HG02588 (cell line): ENCODE results near the gene GAD2.

ENCODE experiments used
- ATAC-seq: cut with Tn5 transposase; IDR thresholded peaks from one replicate; pipeline ENCODE4 v1.9.1; 2021; ENCODE audit warnings: mild to moderate bottlenecking, moderate library complexity; ENCODE audit not compliant: unreplicated experiment

Gene GAD2

DNA sequence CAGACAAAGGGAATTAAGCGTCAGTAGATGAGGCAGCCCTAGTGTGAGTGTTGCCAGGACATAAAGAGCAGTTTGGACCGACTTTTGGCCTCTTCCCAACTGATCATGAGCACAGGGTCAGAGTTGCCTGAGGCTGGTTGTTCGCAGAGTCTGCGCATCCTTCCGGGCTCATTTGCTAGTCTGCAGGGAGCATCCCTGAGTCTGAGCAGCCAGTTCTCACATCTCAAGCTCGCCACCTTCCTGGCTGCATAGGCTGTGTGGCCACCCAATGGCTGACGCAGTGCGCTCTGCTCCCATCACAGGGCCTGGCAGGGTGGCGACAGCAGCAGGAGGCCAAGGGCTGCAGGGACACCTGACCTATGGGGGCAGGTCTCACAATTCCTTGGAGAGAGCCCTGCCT, 5.0 kb downstream of the GAD2 start:
- no peak for ATAC-seq

DNA sequence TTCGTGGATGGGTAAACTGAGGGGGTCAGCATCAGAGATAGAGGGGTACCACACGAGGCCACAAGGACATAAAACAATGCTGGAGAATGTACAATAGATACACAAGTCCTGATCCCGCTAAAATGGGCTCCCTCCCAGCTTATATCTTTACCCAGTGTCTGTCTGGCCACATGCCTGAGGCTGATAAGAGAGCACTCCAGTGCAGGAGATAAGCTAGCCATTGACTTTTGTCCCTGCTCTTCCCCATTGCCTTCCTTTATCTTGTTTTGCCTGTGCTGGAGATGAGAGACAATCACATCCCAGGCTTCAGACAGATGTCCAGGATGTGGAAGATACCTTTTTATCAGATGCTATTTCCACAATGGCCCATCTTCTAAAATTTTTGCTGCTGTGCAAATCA, 6.0 kb downstream of the GAD2 start:
- no peak for ATAC-seq

DNA sequence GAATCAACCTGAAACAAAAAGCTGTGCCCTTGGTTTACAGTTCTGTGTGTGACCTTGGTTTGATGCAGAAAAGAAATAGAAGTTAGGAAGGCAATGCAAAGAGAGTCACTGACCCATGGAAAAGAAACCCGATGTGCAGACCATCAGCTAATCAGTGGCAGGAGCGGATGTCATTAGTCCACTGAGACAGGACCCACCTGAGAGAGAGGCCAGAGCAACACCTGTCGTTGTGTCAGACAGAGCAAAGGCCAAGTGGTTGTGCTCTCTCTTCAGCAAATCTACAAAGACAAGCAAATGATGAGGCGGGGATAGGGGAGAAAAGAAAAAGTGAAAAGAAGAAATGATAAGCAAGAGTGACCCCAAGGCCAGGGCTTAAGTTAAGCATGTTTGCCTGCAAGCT, 8.7 kb downstream of the GAD2 start:
- ATAC-seq = no peak

DNA sequence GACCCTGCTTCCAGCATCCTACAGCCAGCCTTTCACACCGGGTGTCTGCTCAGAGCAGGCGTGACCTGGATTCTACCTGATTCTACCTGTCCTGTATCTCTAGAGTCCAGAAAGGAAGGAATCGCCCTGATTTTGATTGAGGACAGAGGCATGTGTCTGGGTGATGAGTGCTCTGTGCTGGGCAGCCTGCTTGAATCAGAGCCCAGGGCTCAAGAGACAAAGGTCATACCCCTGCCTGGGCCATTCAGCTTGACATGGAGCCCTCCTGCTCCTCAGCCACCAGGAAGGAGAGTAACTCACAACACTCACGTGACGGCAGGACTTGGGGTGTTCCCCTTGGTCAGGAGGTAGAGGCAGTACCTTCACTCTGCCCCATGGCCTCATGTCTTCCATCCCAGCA, 11.2 kb downstream of the GAD2 start:
- ATAC-seq = no peak

DNA sequence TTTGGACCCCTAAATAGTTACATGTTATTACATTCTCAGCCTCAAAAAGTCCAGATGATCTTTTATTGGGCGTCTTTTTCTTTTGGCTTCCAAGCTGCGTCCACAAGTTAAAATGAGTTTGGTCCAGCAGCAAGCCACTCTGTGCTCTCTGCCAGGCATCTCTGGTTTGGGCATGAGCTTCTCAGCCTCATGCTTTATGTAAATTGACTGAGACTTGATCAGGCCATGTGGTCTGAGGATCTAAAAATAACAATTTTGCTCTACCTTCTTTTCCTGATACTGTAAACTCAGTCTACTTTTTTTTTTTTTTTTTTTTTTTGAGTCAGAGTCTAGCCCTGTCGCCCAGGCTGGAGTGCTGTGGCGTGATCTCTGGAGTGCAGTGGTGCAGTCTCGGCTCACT, 15.6 kb downstream of the GAD2 start:
- ATAC-seq = no peak

DNA sequence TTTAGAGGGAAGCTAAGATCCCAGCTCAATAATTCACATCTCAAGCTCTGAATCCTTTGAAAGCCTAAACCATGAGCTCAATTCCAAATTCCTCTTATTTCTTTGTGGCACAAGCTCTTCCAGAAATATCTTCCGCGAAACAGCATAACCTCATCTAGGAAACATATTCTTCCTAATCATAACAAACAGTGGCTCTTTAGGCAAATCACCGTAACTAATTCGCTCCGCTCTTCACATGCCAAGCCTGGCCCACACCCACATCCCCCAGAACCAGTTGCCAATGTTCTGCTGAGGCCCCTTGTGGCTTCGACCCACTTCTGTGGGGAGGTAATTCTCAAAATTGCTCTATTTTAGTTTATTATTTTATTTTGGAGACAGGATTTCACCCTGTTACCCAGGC, 19.2 kb downstream of the GAD2 start:
- no peak for ATAC-seq

DNA sequence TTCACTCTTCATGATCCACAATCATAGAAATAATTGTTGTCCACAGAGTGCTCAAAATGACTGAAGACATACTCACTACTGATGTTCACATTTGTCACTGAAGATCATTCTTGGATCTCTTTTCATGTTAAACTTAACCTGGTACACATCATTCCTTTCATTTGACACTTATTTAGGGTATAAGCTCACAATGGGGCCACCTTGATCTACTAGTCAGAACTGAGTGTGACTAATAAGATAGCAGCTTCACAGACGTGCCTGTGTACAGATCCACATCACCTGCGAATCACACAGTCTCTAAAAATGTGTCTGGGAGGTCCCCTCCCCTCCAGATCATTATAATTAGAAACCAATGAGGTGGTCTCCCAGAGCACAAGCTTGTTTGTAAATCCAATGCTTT, 21.8 kb downstream of the GAD2 start:
- ATAC-seq = no peak

DNA sequence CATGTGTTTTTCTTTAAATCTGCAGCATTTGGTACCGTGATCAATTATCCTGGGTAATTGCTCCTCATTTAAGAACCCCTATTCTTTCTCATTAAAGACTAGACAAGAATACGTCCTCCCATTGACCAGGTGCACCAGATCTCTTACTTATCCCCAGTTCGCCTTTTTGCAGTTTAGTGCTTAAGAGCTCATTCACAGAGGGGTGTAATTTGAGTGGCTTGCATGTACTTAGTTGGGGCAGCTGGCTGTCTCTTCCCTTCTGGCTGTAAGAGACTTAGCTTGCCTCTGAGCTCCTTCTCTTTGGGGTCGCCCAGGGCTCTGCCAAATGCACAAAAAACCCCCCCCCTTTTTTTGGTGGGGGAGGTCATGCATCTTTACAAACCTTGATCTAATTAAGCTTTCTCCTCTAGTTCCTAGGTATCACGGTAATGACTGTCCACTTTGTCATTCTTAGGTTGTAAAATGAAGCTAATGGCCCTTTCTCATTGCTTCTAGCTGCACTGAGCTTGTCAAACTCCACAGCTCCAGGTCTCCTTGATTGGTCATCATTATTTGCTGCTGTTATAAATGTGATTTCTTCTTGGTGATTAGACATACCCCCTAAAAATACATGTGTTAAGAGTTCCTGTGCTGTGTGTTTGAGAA, 26.3 kb downstream of the GAD2 start:
- no peak for ATAC-seq

DNA sequence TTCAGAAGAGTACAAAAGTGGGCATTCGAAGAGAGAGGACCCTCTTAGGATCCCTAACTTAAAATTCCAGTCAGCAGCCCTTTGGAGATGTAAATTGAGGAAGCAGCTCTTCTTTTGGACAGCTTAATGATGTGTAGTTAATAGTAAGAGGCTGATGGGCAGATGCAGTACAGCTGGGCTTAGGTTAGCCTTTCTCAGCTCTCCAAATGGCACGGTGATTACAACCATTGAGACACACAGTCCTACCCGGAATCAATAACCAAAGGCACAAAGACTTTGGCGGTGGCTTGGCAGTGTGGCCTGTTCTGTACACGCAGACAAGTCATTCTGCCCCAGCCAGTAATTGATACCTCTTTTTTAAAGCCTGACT, 26.8 kb downstream of the GAD2 start:
- ATAC-seq = no peak

DNA sequence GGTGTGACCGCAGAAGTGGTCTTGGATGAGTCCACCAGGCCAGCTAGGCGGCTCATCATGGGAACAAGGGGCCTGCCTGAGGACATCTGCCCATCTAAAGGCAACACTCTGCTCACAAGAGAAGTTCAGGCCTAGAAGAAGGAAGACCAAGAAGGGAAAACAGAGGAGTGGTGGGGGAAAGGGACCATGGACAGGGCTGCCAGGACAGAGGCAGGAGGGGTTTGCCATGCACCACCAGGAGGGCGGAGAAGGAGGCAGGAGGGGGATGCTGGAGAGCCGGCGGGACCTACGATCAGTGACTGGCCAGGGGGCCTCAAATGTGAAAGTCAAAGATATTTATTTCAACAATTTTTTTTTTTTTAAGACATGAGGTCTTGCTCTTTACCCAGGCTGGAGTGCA, 33.1 kb downstream of the GAD2 start:
- ATAC-seq = no peak

DNA sequence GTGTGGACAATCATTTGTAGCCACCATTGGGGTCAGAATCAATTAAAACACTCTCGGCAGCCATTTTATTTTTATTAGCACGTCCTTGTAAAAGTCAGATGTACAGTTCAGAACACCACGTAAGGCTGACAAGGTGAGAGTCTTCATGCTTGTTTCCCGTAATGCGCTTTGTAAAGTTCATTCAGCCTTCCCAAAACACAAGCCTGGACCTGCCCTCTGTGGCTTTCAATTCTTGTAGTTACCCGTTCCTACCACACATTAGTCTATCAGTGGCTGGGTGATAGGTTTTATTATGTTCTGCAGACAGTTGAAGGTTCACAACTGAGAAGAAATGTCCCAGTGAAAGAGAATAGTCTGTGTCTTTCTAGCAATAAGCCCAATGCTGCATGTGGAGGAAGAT, 35.4 kb downstream of the GAD2 start:
- no peak for ATAC-seq

DNA sequence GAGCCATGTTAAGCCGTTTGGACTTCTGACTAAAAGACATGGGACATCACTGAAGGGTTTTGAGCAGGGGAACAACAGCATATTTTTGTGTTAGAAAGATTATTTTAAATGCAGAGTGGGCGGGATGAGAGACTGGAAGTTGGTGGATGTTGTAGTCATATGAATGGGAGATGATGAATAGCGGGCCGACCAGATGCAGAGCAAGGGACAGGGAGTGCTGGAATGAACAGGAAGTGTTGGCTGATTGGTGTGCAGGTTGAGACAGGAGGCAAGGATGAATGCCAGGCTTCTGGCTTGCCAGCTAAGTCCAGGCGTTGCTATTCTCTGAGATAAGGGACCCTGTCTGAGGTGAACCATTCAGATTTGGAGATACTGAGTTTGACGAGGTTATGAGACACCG, 38.0 kb downstream of the GAD2 start:
- no peak for ATAC-seq

DNA sequence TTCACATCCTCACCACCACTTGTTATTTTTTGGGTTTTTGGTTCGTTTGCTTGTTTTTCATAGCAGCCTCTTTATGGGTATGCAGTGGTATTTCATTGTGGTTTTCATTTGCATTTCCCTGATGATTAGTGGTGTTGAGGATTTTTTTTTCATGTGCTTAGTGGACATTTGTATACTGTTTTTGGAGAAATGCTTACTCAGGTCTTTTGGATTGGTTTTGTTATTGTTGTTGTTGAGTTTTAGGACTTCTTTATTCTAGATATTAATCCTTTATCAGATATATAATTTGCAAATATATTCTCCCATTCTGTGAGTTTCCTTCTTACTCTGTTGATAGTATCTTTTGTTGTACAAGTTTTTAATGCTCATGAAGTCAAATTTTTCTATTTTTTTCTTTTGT, 42.8 kb downstream of the GAD2 start:
- ATAC-seq = no peak

DNA sequence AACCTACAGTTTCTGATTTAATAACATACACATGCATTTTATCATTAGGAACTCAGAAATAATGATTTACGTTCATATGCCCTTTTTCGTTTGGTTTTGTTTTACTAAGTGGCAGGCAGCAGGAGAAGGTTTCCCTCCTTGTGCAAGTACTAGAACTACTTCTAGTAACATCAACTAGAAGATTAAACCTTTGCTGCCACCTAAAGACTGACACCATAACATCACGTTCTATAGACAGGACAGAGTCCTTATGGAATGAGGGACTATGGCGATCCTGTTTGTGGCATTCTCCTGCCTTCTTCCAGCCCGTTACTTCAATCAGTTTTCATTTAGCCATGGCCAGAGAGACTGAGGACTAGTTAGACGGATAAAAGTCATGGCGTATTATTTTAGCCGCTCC, 53.2 kb downstream of the GAD2 start:
- ATAC-seq = no peak

DNA sequence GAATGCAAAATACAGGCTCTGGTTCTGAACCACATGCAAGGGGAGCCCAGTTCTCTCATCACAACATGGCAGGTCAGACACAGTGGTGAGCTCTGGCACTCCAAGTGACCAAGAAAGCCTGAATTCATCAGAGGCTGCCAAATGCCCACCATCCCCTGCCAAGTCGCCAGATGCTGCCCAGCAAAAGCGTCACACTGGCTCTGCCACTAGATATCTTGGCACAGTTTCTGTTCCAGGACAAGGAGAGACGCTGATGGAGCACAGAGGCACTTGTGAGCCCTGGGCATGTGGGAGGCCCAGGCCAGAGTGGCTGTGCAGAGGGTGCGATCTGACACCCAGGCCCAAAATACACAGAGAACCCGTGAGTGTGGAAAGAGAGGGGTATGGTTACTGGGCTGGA, 57.8 kb downstream of the GAD2 start:
- no peak for ATAC-seq

DNA sequence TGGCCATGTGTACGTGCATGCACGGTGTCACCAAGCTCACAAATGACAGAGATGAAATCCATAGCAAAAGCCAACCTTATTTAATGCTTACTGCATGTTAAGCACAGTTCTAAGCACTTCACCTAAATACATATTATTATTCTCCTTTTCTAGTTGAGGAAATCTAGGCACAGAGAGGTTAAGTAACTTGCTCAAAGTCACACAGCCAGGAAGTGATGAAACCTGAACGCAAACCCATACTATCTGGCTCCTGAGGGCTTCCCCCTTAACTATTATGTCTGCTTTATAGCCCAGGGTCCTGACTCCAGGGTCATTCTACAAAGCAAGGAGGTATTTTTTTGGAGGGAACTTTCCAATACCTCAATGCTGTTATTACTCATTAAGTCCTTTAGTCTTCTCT, 61.7 kb downstream of the GAD2 start:
- ATAC-seq = no peak

DNA sequence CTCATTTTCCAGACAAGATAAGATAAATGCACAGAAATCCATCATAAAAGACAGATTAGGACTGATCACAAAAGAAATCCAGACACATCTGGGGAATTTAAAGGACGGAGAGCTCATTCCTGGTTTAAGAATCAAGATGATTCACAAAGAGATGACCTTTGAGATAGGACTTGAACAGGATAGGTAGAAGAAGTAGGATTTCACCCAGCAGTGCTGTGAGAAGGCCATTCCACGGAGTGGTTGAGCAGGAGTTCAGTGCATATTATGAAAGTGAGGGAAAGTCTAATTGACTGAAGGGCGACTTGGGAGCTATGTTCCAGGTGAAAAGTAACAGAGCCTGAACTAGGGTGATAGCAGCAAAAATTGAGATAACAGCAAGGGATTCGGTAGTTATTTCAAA, 73.7 kb downstream of the GAD2 start:
- ATAC-seq = no peak

DNA sequence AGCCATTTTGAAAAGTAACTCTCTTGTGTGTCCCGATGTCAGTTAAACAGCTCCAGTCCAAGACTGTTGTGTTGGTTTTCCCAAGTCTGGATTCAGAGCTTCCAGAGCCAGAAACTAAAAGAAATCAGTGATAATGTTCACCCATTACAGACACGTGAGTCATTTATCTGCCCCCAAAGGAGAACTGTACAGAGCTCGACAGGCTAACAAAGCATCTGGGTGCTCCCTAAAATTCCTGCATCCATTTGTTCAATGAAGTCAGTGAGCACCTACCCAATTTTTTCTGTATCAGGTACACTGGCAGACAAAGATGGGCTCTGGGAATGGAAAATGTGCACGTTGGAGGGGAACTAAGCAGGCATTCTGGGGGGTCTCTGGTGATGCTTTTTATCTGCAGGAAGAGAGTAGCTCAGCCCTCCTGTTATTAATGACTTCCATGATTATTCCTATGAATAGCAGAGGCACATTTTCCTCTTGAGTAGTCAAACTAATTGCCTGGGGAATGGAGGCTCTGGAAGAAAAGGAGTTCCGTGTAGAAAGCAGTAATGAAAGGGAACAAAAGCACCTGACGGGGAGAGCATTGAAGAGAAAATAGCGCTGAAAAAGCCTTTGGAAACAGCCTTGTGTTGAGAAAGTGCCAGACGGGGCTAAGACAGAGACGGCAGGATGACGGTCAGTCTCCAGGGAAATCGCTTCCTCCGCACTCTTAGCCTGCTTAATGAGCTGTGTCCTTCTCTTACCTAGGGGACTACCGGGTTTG, 75.3 kb downstream of the GAD2 start:
- ATAC-seq = no peak

DNA sequence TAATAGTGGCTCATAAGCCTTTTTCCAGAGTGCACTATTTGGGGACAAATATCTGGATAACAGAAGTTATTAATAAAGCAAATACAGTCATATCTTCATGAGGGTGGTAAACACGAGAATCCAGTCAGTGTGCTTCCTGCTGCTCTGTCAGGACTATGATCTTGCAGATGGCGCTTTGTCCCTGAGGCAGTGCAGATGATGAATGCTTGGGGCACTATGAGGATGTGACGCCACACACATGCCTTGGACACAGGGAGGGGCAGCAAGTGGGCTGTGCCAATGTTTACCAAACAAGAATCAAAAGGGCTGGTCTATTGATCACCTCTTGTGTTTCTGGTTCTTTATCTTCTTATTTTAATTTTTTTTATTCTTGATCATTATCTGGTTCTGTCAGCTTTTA, 79.8 kb downstream of the GAD2 start:
- no peak for ATAC-seq

DNA sequence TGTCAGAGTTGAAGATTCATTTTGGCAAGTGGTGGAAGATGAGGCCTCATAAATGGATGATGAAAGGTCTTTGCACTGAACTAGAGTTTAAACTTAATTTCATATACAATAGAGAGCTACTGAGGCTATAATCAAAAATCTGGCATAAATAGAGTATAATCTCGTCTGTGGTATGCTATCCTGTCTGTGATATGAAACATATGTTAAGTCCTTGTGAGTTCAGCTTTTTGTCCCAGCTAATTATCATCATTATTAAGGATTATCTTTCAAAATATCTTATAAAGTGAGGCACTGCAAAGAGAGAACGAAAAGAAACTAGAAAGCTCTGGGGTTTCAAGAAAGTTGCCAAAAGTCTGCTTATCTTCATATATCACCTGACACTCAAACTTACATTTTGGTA, 83.4 kb downstream of the GAD2 start:
- ATAC-seq = no peak

DNA sequence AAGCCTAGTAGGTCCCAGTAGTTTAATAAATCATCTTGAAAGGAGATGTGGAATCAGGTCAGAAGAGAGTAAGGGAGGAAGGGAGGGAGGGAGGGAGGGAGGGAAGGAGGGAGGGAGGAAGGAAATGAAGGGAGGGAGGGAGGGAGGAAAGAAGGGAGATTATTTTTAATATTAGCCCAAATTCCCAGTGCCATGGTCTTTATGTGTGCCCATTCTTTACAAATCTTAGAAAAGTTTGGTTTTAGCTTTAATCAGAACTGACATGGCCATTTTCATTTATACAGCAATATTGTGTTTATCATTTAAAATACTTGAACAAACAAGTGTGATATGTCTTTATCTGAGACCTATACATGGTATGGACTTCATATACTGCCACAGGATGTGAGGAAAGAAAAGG, 86.8 kb downstream of the GAD2 start:
- ATAC-seq = no peak

DNA sequence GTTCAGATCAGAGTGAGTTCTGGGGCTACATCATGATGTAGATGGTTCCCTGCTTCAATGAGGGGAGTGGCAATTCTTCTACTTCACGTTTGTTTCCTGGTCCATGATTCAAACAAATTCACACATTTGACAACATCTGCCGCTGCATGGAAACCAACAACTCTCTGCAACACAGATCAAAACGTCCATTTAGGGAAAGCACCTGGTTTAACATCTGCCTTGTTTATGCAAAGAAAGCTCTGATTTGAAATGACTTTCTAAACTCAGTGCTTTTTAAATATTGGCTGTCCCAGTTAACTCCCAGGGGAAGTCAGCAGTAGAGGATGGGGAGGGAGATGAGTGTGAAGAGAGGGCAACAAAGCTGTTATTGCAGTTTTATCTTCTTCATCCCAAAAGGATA, 93.8 kb downstream of the GAD2 start:
- peak; percentile 79 for ATAC-seq

DNA sequence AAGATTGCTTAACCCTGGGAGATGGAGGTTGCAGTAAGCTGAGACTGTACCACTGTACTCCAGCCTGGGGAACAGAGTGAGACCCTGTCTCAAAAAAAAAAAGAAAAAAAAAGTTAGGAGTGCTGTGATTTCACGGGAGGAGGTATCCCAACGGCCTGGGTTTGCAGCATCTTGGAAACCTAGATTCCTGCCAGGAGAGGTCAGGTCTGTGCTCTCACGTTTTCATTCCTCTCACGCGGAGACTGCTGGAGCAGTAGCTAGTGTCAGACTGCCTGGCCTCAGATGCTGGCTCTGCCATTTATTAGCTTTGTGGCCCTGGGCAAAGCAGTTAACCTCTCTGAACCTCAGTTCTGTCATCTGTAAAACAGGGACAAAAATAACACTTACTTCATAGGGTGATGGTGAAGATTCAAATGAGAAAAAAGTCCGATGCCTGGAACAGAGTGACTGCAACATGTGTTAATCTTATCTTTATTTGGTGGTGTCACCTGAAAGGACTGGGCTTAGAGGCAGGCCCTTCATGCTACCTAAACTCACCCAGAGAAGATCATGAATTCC, 94.9 kb downstream of the GAD2 start:
- no peak for ATAC-seq
